Left hindlimb (tissue), 1 donor: ENCODE measurements around the gene NASP.
A peak's percentile ranks its signal among the peaks of the same experiment; 100 is the strongest.

Source experiments
- DNase-seq: peaks from one replicate; pipeline ENCODE4 v3.0.0-alpha.2; 2018

Gene NASP

GRCh38 chr1:45583666-45584350, at the start of gene NASP:
Gene NASP (plus strand): TSS chr1:45584041. CDS start chr1:45584147, 106 bp downstream.
- DNase-seq = peak; percentile 94

- DNase-seq = no peak
Measured at GRCh38 chr1:45535988-45536766, 47.7 kb upstream of the NASP start.

GRCh38 chr1:45536886-45537285, 47.0 kb upstream of the NASP start:
- DNase-seq = no peak

- DNase-seq = no peak
Measured at GRCh38 chr1:45541193-45541592, 42.6 kb upstream of the NASP start.

- no peak for DNase-seq
Measured at GRCh38 chr1:45542591-45542990, 41.2 kb upstream of the NASP start.

- peak; percentile 64 for DNase-seq
Measured at GRCh38 chr1:45543581-45544417, 40.0 kb upstream of the NASP start.

- DNase-seq = no peak
Measured at GRCh38 chr1:45544530-45544929, 39.3 kb upstream of the NASP start.

- no peak for DNase-seq
Measured at GRCh38 chr1:45545019-45545493, 38.8 kb upstream of the NASP start.

GRCh38 chr1:45545553-45546310, 38.1 kb upstream of the NASP start:
- no peak for DNase-seq

GRCh38 chr1:45550401-45551351, 33.2 kb upstream of the NASP start, which contains the start of gene AKR1A1:
Gene AKR1A1 (plus strand): TSS chr1:45550826. CDS start chr1:45561795, 10,969 bp downstream.
- DNase-seq = peak; percentile 92

GRCh38 chr1:45551684-45552083, 32.2 kb upstream of the NASP start:
- no peak for DNase-seq

- no peak for DNase-seq
Measured at GRCh38 chr1:45552331-45552730, 31.5 kb upstream of the NASP start.

GRCh38 chr1:45554198-45554597, 29.6 kb upstream of the NASP start:
- no peak for DNase-seq

- no peak for DNase-seq
Measured at GRCh38 chr1:45557422-45557944, 26.4 kb upstream of the NASP start.

- no peak for DNase-seq
Measured at GRCh38 chr1:45563843-45564242, 20.0 kb upstream of the NASP start.

- no peak for DNase-seq
Measured at GRCh38 chr1:45566722-45567121, 17.1 kb upstream of the NASP start.

GRCh38 chr1:45567911-45568310, 15.9 kb upstream of the NASP start:
- DNase-seq = no peak

- DNase-seq = no peak
Measured at GRCh38 chr1:45568421-45568820, 15.4 kb upstream of the NASP start.

GRCh38 chr1:45569571-45569961, 14.3 kb upstream of the NASP start:
- DNase-seq = no peak

- peak; percentile 62 for DNase-seq
Measured at GRCh38 chr1:45569962-45570581, 13.8 kb upstream of the NASP start.
